HG02870 (cell line): ENCODE data around the gene COMP.

Source experiments
- ATAC-seq: cut with Tn5 transposase; IDR thresholded peaks from one replicate; pipeline ENCODE4 v1.9.1; 2021; ENCODE audit warnings: mild to moderate bottlenecking, moderate library complexity; ENCODE audit not compliant: unreplicated experiment

COMP gene

DNA sequence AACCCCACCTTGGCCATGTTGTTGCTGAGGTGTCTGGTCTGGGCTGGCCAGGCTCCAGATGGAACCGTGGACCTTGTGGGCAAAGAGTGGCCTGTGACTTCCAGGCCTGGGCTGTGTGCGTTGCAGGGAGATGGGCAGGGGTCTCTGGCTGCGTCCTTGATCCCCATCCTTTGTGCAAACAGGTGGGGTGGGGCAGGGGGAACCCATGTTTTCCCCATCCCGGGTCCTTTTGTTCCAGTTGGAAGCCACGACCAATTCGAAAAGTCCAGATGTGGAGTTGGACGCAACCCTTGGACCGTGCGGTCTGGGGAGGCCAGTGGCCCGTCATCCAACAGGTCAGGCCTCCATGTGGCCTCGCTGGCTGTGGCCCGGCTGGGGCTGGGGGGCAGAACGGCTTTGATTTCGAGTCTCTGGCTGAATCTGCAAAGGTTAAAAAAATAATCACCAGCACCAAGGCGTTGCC lies 13.1 kb upstream of the COMP start:
- no peak for ATAC-seq

DNA sequence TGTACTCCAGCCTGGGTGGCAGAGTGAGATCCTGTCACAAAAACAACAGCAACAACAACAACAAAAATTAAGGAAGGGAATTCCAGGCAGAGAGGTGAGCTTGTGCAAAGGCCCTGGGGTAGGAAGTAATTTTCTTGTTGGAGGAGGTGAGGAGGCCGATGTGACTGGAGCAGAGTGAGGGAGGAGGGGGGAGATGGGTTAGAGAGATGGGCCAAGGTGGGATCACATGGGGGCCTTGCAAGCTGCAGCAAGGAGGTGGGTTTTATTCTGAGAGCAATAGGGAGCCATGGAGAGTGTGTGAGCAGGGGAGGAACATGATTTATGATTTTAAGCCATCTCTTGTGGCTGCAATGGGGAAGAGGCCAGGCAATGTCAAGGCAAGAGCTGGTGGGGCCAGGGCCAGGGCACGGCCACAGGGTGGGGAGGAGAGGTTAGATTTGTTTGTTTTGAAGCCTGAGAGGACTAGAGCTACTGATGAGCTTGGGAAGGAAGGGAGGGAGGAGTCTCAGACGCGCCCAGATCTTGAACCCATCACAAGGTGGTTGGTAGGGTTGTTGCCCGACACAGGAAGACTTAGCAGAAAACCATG lies 12.5 kb upstream of the COMP start:
- no peak for ATAC-seq

DNA sequence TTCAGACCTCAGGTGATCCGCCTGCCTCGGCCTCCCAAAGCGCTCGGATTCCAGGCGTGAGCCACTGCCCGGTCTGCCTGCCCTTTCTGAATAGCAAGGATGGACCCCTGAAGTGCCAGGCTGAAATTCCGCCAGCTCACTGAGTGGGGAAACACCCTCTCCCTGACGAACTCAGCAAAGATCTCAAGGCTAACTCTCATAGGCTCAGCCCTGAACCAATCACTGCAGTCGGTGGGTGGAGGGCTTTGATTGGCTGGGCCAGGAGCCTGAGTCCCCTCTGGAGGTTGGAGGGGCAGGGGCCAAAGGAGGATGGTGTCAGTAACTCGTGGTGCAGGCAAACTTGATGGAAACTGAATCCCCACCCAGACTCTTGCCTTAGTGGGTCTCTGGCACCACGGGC lies 11.2 kb upstream of the COMP start:
- ATAC-seq, result no peak

- ATAC-seq, result no peak
Measured at GRCh38 chr19:18800636-18801035, 9.5 kb upstream of the COMP start.

GRCh38 chr19:18800079-18800478 lies 9.0 kb upstream of the COMP start:
- ATAC-seq, result no peak

- ATAC-seq, result no peak
Measured at GRCh38 chr19:18799389-18799970, 8.4 kb upstream of the COMP start.

DNA sequence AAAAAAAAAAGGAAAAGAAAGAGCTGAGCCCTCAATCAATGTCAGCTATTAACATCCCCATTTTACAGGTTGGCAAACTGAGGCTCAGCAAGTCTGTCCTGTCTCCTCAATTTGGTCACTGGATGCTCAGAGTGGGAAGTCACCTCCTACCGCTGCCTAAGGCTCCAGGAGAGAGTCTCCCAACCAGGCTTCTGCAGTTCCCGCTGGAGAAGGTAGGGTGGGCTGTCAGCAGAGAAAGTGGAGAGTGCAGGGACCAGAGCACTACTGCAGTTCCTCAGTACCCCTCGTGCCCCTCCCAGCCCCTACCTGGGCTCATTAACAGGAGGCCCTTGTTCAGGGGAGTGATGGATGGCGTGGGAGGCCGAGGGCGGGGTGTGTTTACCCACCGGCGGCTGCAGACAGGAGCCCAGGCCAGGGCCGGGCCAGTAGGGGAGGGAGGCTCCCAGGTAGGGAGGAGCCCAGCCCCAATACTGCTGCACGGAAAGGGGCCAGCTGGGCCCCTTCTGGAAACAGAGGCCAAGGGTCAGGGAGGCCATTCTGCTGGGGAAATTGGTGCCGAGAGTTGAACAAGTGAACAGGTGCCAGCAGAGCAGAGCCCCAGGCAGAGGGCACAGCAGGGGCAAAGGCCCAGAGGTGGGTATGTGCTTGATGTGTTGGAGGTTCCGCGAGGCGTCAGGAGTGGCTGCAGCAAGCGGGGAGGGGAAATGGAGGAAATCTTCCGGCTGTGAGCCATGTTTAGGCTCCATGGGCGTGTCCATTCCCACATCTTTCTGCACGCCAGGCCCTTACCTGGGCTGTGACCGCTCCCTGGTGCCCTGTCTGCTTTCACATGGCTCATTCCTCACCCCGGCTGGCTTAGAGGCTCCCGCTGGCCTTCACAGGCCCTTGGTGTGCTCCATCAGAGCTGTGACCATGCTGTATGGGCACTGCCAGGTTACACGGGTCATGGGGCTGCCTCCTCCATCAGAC lies 7.6 kb upstream of the COMP start:
- ATAC-seq, result no peak

- no peak for ATAC-seq
Measured at GRCh38 chr19:18796239-18796638, 5.1 kb upstream of the COMP start.

- ATAC-seq, result no peak
Measured at GRCh38 chr19:18795540-18795939, 4.4 kb upstream of the COMP start.

DNA sequence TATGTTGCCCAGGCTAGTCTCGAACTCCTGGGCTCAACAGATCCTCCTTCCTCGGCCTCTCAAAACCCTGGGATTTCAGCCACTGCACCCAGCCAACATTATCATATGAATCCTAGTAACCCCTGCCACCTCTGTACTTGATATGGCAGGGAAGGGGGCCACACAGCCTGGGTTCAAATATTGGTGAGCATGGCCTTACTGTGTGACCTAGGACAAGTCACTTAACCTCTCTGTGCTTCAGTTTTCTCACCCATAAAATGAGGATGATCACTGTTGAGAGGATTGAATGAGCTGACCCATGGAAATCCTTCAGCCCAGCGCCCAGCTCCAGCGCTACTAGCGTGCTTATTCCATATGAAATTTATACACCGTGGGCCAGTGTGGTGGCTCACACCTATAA lies 3.6 kb upstream of the COMP start:
- no peak for ATAC-seq

DNA sequence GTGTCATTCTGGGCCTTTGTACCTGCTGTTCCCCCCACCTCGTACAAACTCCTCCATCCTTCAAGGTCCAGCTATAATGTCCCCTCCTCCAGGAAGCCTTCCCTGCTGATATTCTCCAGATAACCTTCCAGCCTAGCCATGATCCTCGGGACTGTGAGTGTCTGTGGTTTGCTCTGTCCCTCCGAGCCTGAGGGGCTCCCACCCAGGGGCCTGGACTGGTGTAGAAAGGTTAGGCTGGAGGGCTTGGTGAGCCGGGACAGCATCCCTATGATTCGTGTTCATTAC lies 2.9 kb upstream of the COMP start:
- ATAC-seq, result no peak

- ATAC-seq, result no peak
Measured at GRCh38 chr19:18793144-18794028, 2.3 kb upstream of the COMP start.

- no peak for ATAC-seq
Measured at GRCh38 chr19:18792661-18793060, 1.6 kb upstream of the COMP start.

GRCh38 chr19:18791315-18791678 lies 192 bp upstream of the COMP start:
- no peak for ATAC-seq

GRCh38 chr19:18789883-18790565 lies 1.1 kb downstream of the COMP start:
- ATAC-seq, result no peak

DNA sequence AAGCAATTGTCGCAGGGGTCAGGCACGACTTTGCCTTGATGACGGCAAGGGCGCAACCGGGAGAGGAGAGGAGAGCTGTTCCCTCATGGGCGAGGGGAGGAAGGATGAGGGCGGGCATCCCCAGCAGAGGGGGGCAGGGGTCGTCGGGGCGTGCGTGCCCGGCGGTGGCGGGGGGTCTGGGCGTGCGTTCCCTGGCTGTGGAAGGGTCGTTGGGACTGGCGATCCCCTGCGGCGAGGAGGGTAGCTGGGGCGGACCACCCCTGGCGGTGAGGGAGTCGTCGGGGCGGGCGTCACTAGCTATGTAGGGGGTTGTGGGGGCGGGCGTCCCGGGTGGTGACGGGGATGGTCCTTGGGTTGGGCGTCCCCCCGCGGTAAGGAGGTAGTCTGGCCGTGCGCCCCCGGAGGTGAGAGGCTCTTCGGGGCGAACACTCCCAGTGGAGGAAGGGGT lies 1.7 kb downstream of the COMP start:
- no peak for ATAC-seq

GRCh38 chr19:18788529-18789421 lies 2.3 kb downstream of the COMP start:
- no peak for ATAC-seq

DNA sequence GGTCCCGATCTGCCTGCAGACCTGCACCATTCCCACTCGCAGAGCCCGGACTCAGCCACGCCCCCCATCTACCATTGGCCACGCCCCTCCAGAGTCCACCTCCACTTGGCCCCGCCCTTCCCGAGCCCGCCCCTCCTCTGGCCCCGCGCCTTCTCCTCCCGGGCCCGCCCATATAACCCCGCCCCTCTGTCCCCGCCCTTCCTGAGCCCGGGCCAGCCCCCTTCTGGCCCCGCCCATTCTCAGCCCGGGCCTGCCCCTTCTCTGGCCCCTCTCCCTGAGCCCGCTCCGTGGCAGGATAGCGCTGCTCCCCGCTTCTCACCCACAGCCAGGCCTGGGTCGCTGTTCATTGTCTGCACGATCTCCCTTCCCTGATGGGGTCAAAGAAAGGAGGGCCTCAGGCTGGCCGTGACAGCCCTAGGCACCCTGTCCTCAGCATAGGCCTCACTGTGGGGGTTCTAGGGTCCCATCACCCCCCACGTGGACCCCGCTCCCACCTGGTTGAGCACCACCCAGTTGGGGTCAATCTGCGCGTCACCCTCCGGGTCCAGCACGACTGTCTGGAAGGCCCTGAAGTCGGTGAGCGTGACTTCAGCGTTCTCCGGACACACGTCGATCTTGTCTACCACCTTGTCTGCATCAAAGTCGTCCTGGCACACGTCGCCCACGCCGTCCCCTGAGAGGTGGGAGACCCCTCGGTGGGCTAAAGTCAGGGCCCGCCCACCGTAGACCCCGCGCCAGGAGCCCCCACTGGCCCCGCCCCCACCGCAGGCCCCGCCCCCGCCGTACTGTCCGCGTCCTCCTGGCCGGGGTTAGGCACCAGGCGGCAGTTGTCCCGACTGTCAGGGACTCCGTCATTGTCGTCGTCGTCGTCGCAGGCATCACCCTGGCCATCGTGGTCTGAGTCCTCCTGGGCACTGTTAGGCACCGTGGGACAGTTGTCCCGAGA lies 5.7 kb downstream of the COMP start:
- no peak for ATAC-seq

DNA sequence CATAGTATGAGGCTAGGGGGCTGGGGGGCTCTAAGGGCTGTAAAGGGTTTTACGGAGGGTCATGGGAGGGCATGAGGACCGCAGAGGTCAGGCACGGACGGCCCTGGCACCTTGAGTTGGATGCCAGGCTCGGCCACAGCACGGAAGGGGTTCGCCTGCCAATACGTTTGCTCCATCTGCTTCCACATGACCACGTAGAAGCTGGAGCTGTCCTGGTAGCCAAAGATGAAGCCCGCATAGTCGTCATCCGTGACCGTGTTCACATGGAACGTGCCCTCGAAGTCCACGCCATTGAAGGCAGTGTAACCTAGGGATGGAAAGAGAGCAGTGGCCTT lies 6.4 kb downstream of the COMP start:
- no peak for ATAC-seq
